Dermis blood vessel endothelial cell (primary cell): ENCODE results near the gene OR6A2. TPM values are rescaled to one million over a fixed set of nuclear protein-coding genes. Genes with fewer than 3 reads are reported as not detected.
A peak's percentile ranks its signal among the peaks of the same experiment; 100 is the strongest.
"Not testable (repeated sequence)": the region's sequence is repeated elsewhere in the genome, so short reads cannot be mapped to it uniquely, and the experiment has no call there.

Source experiments
- DNase-seq: peaks from one replicate; pipeline ENCODE4 v3.0.0; 2010
- total RNA-seq: library from RNA; depleted of rRNA; stranded (reverse); fragments of >200 nt; gene quantifications from 2 replicates; pipeline ENCODE4 v1.2.3, GENCODE V29; 2014

The OR6A2 gene
- 0.05 and 0.17 TPM in 2 replicates for total RNA-seq

DNA sequence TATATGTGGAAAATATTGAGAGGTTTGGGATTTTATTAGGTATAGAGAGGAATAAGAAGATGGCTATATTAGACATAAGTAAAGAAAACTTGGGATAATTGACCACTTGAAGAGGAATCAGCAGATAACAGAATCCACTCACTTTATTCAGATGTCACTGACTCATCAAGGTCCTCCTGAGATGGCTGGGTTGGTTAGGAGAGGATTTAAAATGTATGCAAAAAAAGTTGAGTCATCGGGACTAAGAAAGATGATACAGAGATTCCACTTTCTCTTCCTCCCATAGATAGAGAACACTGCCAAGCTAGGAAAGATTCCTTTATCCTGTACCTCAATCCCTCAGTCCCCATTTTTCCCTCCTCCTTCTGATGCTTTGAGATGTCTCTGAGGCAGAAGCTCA, at the start of gene OR6A2:
Gene OR6A2 (minus strand): TSS at position 288 of the 400 bp plus-strand sequence. CDS start 3,981 bp downstream, outside the sequence.
- DNase-seq = no peak

DNA sequence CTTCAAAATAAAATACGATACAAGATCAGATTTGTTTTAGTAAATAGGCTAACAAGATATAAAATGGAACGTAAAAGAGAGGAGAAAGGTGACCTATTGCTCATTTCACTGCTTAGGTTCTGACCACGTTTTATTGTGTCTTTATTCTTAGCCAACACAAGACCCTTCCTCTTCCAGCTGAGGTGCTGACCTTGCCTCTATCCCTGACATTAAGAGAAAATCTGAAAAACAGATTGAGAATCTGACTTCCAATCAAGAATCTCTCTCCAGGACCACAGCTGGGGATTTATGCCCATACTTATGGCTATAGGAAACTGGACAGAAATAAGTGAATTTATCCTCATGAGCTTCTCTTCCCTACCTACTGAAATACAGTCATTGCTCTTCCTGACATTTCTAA, 45.9 kb upstream of the OR6A2 start, which contains the start of gene OR10A5:
Gene OR10A5 (plus strand): TSS at position 301 of the 400 bp plus-strand sequence. CDS start 0 bp downstream, at position 301.
- DNase-seq = no peak

GRCh38 chr11:6844356-6844755, 44.9 kb upstream of the OR6A2 start:
- no peak for DNase-seq

GRCh38 chr11:6843670-6844069, 44.2 kb upstream of the OR6A2 start:
- DNase-seq = no peak

DNA sequence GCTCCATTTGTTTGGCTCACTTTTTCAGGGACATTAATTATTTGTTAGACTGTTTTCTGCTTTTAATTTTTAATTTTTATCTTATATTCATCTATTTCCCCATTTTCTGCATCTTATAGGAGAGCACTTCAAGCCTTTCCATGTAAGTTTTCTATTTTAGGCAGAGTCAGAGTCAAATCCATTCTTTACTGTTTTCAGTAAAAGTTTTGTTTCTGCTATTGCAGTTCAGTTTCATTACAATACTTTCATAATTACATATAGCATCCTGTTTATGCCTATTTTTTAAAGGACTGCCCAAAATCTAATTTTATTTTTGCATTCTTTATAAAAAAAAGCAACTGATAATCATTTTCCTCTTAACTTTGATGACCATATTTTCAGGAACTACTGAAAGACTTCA, 42.2 kb upstream of the OR6A2 start:
- DNase-seq = no peak

DNA sequence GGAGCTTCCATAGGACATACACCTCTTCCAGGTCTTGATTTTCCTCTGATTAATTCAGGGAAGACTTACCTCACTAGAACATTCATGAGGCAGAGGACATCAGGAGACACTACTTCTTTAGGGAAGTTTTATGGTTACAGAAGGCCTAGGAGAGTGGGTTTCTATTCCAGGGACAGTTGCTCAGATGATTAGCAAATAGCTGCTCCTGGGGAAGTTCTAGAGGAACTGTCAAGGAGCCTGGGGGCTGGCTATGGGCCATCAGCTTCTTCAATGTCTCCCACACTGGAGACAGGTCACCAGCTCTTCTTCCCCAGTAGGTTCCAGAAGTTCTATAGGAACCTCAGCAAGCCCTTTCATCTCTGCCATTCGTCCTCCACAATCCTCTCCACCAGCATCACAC, 34.5 kb upstream of the OR6A2 start:
- no peak for DNase-seq

- DNase-seq = no peak
These were observed 33.9 kb upstream of the OR6A2 start for GRCh38 chr11:6833356-6833755.

DNA sequence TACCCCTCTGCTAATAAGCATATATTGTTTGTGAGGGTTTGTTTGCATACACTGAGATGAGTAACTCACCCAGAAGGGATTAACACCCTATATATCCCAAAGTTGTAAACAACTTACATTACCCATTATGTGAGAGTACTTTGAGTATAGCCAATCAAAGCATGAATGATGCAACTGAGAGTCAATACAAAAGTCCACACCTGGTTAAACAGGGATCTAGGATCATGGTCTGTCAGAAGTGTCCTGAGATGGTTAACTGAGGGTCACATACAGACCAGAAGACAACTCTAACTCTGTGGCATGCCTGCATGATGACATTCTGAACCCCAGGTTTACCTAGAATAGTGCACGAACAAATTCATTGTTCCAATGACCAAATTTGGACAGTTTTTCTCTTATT, 28.6 kb upstream of the OR6A2 start:
- no peak for DNase-seq

GRCh38 chr11:6825231-6825744, 25.8 kb upstream of the OR6A2 start:
- no peak for DNase-seq

DNA sequence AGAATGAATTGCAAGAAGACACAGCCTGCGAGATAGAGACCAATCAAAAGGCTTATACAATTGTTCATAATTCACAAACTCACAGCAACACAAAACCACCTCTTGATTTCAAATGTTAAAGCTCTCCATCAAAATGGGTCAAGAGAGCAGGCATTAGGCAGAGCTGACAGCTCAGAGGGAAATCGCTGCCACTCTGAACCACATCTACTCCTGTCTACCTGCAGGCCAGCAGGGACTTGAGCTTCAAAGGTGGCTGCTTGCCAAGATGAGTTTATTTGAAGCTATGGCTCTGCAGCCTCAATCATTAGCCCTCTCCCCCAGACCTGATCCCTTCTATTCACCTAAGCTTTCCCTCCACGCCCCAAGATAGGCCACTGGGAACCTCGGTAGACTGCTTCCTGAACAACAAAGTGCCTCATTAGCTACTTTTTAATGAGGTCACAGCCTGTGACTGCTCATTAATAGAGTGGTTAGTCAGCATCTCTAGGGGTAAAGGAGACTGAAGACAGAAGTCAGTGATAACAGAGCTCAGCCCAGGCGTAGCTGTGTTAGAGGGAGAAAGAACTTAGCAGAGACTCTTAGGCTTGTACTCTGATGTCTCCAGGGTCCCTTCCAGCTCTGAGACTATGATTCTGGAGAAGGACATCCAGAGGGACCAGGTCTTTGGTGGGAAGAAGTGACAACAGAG, 24.8 kb upstream of the OR6A2 start:
- DNase-seq = no peak

- no peak for DNase-seq
These were observed 19.5 kb upstream of the OR6A2 start for GRCh38 chr11:6818967-6819366.

DNA sequence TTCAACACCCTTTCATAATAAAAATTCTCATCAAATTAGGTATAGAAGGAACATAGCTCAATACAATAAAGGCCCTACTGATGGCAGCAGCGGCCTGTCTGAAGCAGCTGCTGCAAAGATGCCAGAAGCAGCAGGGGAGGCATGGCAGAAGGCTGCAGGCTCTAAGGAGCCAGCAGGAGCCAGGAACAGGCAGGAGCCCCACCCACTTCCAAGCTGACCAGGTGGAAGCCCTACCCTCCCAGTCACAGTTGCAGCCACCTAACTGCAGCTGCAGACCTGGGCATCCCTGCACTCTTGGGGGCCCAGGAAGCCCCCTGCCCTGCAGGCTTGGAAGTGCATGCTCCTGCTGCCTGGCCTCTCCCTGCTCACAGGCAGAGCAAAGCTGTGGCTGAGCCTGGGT, 18.2 kb upstream of the OR6A2 start:
- no peak for DNase-seq

DNA sequence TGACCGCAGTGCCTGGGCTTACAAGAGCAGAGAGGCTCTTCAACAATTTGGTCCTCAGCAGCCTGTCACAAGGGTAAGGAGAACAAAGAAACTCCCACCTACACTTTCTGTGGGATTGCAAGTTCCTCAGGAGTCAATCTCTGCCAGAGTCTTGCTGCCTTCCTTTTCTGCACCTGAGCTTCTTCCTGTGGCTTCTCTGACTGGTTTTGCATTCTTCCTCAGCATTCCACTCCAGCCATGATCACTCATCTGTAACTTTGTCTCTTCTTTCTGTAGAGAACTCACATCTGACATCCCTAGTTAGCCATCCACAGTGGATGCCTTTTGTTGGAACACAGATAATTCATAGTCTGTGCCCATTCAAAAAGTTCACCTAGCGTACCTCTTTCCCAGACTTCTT, 14.2 kb upstream of the OR6A2 start:
- no peak for DNase-seq

GRCh38 chr11:6812390-6813005, 13.0 kb upstream of the OR6A2 start:
- peak; percentile 68 for DNase-seq

- DNase-seq = not testable (repeated sequence)
These were observed 1.6 kb upstream of the OR6A2 start for GRCh38 chr11:6801075-6801474.

DNA sequence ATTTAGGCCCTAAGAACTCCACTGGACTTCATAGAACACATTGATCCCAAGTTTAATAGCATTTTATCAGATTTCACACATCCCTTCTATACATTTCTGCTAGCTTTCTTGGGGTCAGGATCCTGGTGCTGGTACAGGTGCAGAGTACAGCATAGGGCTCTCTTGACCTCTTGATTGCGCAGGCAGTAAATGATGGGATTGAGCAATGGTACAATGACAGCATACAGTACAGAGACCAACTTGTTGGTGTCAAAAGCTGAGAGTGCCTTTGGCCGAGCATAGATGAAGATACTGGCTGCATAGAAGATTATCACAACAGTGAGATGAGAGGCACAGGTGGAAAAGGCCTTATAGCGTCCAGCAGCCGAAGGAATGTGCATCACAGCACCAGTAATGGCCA, 4.8 kb downstream of the OR6A2 start:
- DNase-seq = no peak

DNA sequence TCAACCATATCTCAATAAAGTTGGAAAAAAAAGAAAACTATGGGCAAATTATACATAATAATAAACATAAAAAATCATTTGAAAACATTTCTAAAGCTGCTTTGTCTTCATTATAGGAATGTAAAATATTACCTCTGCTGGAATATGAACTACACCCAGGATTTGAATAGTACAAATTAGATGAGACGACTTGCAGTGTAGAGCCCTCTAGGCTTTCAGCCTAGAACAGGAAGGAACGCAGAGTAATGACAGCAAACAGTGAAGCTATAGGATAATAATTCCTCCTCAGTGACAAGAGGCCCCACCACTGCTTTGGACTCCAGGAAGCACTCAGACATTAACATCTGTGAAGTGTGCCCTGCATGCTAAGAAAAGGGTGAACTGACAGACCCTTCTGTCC, 8.9 kb downstream of the OR6A2 start:
- no peak for DNase-seq

DNA sequence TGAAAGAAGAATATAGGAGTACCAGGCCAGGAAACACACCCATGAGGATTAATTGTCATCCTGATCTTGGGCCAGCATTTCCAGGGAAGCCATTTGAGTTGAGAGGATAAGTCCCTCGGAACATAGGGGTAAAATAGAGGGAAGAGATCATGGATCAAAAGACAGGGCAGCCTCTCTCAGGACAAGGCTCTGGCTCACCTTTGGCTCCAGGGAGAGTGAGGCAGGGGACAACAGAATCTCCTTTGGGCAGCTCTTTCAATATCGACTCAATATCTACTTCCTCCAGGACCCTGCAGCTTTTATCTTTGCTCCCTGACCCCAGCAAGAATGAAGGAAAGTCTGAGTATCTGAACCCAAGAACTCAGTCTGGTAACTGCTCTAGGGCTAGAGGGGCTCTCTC, 16.8 kb downstream of the OR6A2 start, which contains the start of gene OR2AG1:
Gene OR2AG1 (plus strand): TSS at position 301 of the 400 bp plus-strand sequence. CDS start 2,018 bp downstream, outside the sequence.
- DNase-seq = no peak

- no peak for DNase-seq
These were observed 18.7 kb downstream of the OR6A2 start for GRCh38 chr11:6780829-6781228.

DNA sequence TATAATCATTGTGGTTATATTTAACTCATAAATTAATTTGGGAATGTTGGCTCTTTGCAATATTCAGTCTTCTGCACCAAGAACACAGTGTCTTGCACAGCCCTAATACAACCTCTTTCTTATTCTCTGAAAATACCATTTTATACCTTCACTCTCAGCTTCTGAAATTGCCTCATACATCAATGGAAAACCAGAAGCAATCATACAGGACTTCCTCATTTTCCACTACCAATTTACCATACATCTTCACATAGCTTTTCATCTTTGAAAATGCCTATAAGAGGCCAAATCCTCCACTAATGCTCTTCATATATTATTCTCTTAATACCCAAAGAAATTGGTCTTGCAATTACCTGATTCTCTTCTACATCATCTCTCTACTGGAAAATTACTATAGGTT, 21.0 kb downstream of the OR6A2 start:
- no peak for DNase-seq

DNA sequence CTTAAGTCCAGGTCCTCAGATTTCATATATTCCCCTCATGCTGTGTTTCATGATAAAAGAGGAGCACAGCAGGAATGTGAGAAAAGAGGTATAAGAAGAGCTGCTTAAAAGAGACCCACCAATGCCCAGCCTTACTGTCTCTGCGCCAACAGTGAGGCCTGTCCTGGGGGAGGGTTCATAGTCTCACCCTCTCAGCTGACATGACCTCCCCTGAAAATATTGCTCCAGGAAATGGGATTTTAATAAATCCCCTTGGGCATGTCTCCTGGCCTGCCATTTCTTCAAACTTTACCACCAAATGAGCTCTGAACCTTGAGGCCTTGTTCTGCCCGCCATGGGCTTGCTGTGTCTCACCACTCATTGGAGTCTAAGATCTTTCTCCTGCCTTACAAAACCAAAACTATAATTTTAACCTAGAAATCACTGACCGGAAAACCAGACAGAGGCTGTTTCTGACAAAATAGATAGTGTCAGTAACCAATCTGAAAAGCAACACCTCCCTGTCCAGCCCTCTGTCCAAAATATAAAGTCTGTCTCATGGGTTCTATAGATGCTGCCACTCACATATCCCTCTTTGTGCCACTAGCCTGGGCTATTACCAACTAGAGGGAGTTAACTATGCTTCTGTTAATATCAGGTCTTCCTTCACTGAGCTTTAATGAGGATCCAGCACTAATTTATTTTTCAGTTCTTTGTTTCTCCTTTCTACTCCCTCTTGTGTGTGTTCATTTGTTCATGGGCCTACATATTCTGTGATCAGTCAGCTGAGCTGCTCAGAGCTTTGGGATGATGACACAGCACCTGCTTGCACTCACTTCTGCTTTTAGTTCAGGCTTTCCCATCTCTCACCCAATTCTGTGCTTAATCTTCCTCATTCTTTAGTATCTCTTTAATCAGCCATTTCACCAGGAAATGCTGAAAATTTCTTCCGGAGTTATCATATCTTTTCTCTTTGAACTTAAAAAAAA, 27.3 kb downstream of the OR6A2 start, which contains the start of gene OR2AG2:
Gene OR2AG2 (minus strand): TSS at position 51 of the 968 bp plus-strand sequence. CDS start 3,019 bp downstream, outside the sequence.
- DNase-seq = no peak

- DNase-seq = peak; percentile 85
These were observed 42.0 kb downstream of the OR6A2 start for GRCh38 chr11:6757373-6757967.
